Osteocyte (in vitro differentiated cells): Measurements from ENCODE around the gene IL17RE. TPM values are rescaled to one million over a fixed set of nuclear protein-coding genes. Genes with fewer than 3 reads are reported as not detected.
"Not testable (repeated sequence)": the region's sequence is repeated elsewhere in the genome, so short reads cannot be mapped to it uniquely, and the experiment has no call there.

Experiments used
- DNase-seq: peaks from one replicate; pipeline ENCODE4 v3.0.0; 2021; ENCODE audit warnings: mixed read lengths; ENCODE audit not compliant: unreplicated experiment; ENCODE audit errors: extremely low spot score
- H3K27ac Mint-ChIP-seq: one replicate; pipeline ENCODE4 v1.8.0; 2021; ENCODE audit warnings: mild to moderate bottlenecking, mixed read lengths; ENCODE audit not compliant: unreplicated experiment
- H3K27me3 Mint-ChIP-seq: one replicate; pipeline ENCODE4 v1.8.0; 2021; ENCODE audit warnings: mixed read lengths; ENCODE audit not compliant: unreplicated experiment
- H3K36me3 Mint-ChIP-seq: one replicate; pipeline ENCODE4 v1.8.0; 2021; ENCODE audit warnings: mixed read lengths; ENCODE audit not compliant: unreplicated experiment
- H3K4me1 Mint-ChIP-seq: one replicate; pipeline ENCODE4 v1.8.0; 2021; ENCODE audit warnings: mixed read lengths; ENCODE audit not compliant: unreplicated experiment
- H3K4me3 Mint-ChIP-seq: one replicate; pipeline ENCODE4 v1.8.0; 2021; ENCODE audit warnings: mild to moderate bottlenecking, moderate library complexity, mixed read lengths; ENCODE audit not compliant: unreplicated experiment
- H3K9me3 Mint-ChIP-seq: one replicate; pipeline ENCODE4 v1.8.0; 2021; ENCODE audit warnings: mixed read lengths; ENCODE audit not compliant: unreplicated experiment
- CTCF ChIP-seq: fragments of 200-600 bp; sonication (generic); IDR thresholded peaks from 2 replicates; pipeline ENCODE4 v1.5.0; 2021; ENCODE audit warnings: antibody characterized with exemption, mild to moderate bottlenecking, moderate library complexity
- total RNA-seq: library from RNA; stranded (reverse); gene quantifications from 2 replicates; pipeline ENCODE4 v1.2.1, GENCODE V29; 2021

IL17RE gene
- total RNA-seq, 1 donor from 2014 or later = 1.4 TPM

- DNase-seq = no peak
- Mint-ChIP-seq H3K27me3 (no peaks in the 10 kb centered on the region), H3K4me1 (peaks cover 39% of the 10 kb centered on the region), H3K4me3 (no peak overlapping the region), H3K36me3 (peaks cover 20% of the 10 kb centered on the region), H3K27ac (no peak overlapping the region), H3K9me3 (no peaks in the 10 kb centered on the region)
- no peak for TF ChIP-seq CTCF
Measured at GRCh38 chr3:9897408-9898372, 5.0 kb upstream of the IL17RE start.

- Mint-ChIP-seq H3K4me1 (peaks cover 42% of the 10 kb centered on the region), H3K27me3 (no peaks in the 10 kb centered on the region), H3K9me3 (no peaks in the 10 kb centered on the region), H3K36me3 (peaks cover 13% of the 10 kb centered on the region), H3K27ac (no peak overlapping the region), H3K4me3 (no peak overlapping the region)
- TF ChIP-seq CTCF = no peak
- no peak for DNase-seq
Measured at GRCh38 chr3:9898467-9899241, 4.0 kb upstream of the IL17RE start.

GRCh38 chr3:9899289-9899791 lies 3.3 kb upstream of the IL17RE start:
- H3K9me3 Mint-ChIP-seq = no peaks in the 10 kb centered on the region
- H3K4me3 Mint-ChIP-seq = no peak overlapping the region
- no peak for TF ChIP-seq CTCF
- no peaks in the 10 kb centered on the region for H3K27me3 Mint-ChIP-seq
- H3K4me1 Mint-ChIP-seq = peaks cover 38% of the 10 kb centered on the region
- peaks cover 7% of the 10 kb centered on the region for H3K36me3 Mint-ChIP-seq
- DNase-seq = no peak
- H3K27ac Mint-ChIP-seq = no peak overlapping the region

- H3K4me3 Mint-ChIP-seq, H3K9me3 Mint-ChIP-seq, H3K27me3 Mint-ChIP-seq, DNase-seq, H3K36me3 Mint-ChIP-seq, H3K27ac Mint-ChIP-seq: not testable (repeated sequence)
- H3K4me1 Mint-ChIP-seq = peaks cover 32% of the 10 kb centered on the region
Measured at GRCh38 chr3:9900965-9901415, 1.7 kb upstream of the IL17RE start.

GRCh38 chr3:9901967-9902366 lies 681 bp upstream of the IL17RE start:
- Mint-ChIP-seq H3K4me1 (peaks cover 27% of the 10 kb centered on the region), H3K36me3 (no peaks in the 10 kb centered on the region), H3K9me3 (no peaks in the 10 kb centered on the region), H3K27me3 (no peaks in the 10 kb centered on the region), H3K27ac (no peak overlapping the region), H3K4me3 (no peak overlapping the region)
- DNase-seq = no peak
- no peak for TF ChIP-seq CTCF
